ENCODE results near the gene IZUMO1. TPM values are rescaled to one million over a fixed set of nuclear protein-coding genes. Genes with fewer than 3 reads are reported as not detected.

IZUMO1 gene
- total and polyA plus RNA-seq, 2 of the 13 experiments (the other 11 are each of a cell fraction or from before 2014, with no cell fraction given) = 0.07 to 0.22 TPM

DNA sequence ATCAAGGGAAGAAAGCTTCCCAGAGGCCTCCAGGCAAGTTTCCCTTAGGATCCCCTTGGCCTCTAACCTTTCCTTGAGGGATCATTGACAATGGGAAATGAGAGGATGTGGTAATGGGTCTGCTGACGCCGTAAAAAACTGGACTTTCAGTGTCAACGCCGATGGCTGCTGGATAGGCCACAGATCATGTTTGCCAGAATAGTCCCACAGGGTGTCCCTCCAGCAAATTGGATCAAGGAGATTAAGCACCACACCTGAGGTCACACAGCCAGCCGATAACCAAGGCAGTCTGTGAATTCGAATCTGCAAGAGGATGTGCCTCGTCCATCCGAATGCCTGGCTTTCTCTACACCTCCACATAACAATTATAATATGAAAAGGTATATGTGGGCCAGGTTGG lies 46.6 kb upstream of the IZUMO1 start:
- Histone ChIP-seq H4K20me1 (ENCODE audit: insufficient read depth, low read length) (no peaks in the 10 kb centered on the region), H3K9me3 (ENCODE audit: low read length) (no peaks in the 10 kb centered on the region), H2AFZ (ENCODE audit: low read length) (no peak overlapping the region), H3K79me2 (ENCODE audit: insufficient read depth, low read length) (no peaks in the 10 kb centered on the region), H3K4me1 (ENCODE audit: insufficient read depth, low read length) (peaks cover 22% of the 10 kb centered on the region), H3K9ac (ENCODE audit: insufficient read depth, low read depth, low read length) (no peak overlapping the region), H3K36me3 (replicated peaks in 1 of 2; ENCODE audit: control insufficient read depth in 1 of 2, insufficient read depth in 2 of 2, low read length in 2 of 2) (no peaks in the 10 kb centered on the region), H3K4me2 (ENCODE audit: low read depth, low read length) (peak overlapping the region; percentile 38), H3K4me3 (replicated peaks in 1 of 3; ENCODE audit: insufficient read depth in 1 of 3, low read depth in 2 of 3, low read length in 3 of 3) (no peak overlapping the region), H3K27ac (ENCODE audit: extremely low read length, insufficient read depth, low read length) (peak overlapping the region; percentile 17), H3K27me3 (ENCODE audit: control insufficient read depth in 1 of 2, insufficient read depth in 2 of 2, low read length in 2 of 2) (no peaks in the 10 kb centered on the region)
- FAIRE-seq = peak; percentile 70
- ATAC-seq = peak; percentile 30
- ChIA-PET POLR2A (interaction anchor here (0.7 to 1.6 kb wide), 2 partner anchors 14 to 19 kb away, joined by 3 to 8 read pairs; no protein-coding TSS in a partner anchor), CTCF (ENCODE audit: low intra/inter-chr PET ratio, low total read pairs) (no interaction called here)
- DNase-seq (ENCODE audit: low spot score) = peak; percentile 58
- no TSS peak for BruUV-seq (replicated peaks)
- in situ Hi-C loops (cut with HindIII; ENCODE audit: extremely low pct_ligation_motif_present, low pct_unique_long_range_greater_than_20kb) (no loop called here), intact Hi-C loops (cut with micrococcal nuclease; ENCODE audit: unreplicated experiment) (no loop called here)
- WGBS (ENCODE audit: low lambda C conversion rate) = 7% methylated on average over 8 of the region's 8 CpGs
- TF ChIP-seq, protein P1, sequence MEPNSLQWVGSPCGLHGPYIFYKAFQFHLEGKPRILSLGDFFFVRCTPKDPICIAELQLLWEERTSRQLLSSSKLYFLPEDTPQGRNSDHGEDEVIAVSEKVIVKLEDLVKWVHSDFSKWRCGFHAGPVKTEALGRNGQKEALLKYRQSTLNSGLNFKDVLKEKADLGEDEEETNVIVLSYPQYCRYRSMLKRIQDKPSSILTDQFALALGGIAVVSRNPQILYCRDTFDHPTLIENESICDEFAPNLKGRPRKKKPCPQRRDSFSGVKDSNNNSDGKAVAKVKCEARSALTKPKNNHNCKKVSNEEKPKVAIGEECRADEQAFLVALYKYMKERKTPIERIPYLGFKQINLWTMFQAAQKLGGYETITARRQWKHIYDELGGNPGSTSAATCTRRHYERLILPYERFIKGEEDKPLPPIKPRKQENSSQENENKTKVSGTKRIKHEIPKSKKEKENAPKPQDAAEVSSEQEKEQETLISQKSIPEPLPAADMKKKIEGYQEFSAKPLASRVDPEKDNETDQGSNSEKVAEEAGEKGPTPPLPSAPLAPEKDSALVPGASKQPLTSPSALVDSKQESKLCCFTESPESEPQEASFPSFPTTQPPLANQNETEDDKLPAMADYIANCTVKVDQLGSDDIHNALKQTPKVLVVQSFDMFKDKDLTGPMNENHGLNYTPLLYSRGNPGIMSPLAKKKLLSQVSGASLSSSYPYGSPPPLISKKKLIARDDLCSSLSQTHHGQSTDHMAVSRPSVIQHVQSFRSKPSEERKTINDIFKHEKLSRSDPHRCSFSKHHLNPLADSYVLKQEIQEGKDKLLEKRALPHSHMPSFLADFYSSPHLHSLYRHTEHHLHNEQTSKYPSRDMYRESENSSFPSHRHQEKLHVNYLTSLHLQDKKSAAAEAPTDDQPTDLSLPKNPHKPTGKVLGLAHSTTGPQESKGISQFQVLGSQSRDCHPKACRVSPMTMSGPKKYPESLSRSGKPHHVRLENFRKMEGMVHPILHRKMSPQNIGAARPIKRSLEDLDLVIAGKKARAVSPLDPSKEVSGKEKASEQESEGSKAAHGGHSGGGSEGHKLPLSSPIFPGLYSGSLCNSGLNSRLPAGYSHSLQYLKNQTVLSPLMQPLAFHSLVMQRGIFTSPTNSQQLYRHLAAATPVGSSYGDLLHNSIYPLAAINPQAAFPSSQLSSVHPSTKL (CRISPR knock-in tag; IDR thresholded peaks at IDR 0.05) = 0 out of 2 replicates have a peak, but pooled peaks have one; percentile 7
- 0 out of 2 replicates have a peak, but pooled peaks have one; percentile 25 for TF ChIP-seq SOX5 (CRISPR knock-in tag; IDR thresholded peaks at IDR 0.05; ENCODE audit: borderline replicate concordance)
- 0 out of 2 replicates have a peak, but pooled peaks have one; percentile 22 for TF ChIP-seq NR2F6 (IDR thresholded peaks at IDR 0.05)
- peak; percentile 38; the same call in 1 of the 2 replicates for TF ChIP-seq NR2F6 (CRISPR knock-in tag; IDR thresholded peaks at IDR 0.05)
- TF ChIP-seq, protein P2, sequence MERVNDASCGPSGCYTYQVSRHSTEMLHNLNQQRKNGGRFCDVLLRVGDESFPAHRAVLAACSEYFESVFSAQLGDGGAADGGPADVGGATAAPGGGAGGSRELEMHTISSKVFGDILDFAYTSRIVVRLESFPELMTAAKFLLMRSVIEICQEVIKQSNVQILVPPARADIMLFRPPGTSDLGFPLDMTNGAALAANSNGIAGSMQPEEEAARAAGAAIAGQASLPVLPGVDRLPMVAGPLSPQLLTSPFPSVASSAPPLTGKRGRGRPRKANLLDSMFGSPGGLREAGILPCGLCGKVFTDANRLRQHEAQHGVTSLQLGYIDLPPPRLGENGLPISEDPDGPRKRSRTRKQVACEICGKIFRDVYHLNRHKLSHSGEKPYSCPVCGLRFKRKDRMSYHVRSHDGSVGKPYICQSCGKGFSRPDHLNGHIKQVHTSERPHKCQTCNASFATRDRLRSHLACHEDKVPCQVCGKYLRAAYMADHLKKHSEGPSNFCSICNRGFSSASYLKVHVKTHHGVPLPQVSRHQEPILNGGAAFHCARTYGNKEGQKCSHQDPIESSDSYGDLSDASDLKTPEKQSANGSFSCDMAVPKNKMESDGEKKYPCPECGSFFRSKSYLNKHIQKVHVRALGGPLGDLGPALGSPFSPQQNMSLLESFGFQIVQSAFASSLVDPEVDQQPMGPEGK (CRISPR knock-in tag; IDR thresholded peaks at IDR 0.05) = 0 out of 2 replicates have a peak, but pooled peaks have one; percentile 10
- 0 out of 4 replicates have a peak, but pooled peaks of 1 of the 2 experiments have one; percentile 18 for TF ChIP-seq MAFK (conservative IDR thresholded peaks at IDR 0.05 in 1 of 2, IDR thresholded peaks at IDR 0.05 in 1 of 2; ENCODE audit: low read length in 2 of 2)
- TF ChIP-seq BCL6 (CRISPR knock-in tag; IDR thresholded peaks at IDR 0.05) = peak; percentile 16; the same call in 1 of the 2 replicates
- no peak for TF ChIP-seq LCORL (IDR thresholded peaks at IDR 0.05)
- peak; percentile 47; the same call in 1 of the 2 replicates for TF ChIP-seq LCORL (CRISPR knock-in tag; IDR thresholded peaks at IDR 0.05)
- no peak for TF ChIP-seq ZNF121 (CRISPR knock-in tag; IDR thresholded peaks at IDR 0.05)
- 0 out of 2 replicates have a peak, but pooled peaks have one; percentile 35 for TF ChIP-seq PHF21A (CRISPR knock-in tag; IDR thresholded peaks at IDR 0.05)
- peak; percentile 42; the same call in 1 of the 2 replicates for TF ChIP-seq ZBTB21 (CRISPR knock-in tag; IDR thresholded peaks at IDR 0.05)
- TF ChIP-seq SOX13 (IDR thresholded peaks at IDR 0.05) = no peak
- TF ChIP-seq SOX13 (CRISPR knock-in tag; conservative IDR thresholded peaks at IDR 0.05 in 1 of 2, IDR thresholded peaks at IDR 0.05 in 1 of 2) = peak in 1 of 2 experiments; percentile 18; a peak in 1 of 4 replicates
- TF ChIP-seq ZNF44 (CRISPR knock-in tag; IDR thresholded peaks at IDR 0.05) = no peak
- 0 out of 2 replicates have a peak, but pooled peaks have one; percentile 18 for TF ChIP-seq THAP11 (CRISPR knock-in tag; IDR thresholded peaks at IDR 0.05)
- TF ChIP-seq, protein P3, sequence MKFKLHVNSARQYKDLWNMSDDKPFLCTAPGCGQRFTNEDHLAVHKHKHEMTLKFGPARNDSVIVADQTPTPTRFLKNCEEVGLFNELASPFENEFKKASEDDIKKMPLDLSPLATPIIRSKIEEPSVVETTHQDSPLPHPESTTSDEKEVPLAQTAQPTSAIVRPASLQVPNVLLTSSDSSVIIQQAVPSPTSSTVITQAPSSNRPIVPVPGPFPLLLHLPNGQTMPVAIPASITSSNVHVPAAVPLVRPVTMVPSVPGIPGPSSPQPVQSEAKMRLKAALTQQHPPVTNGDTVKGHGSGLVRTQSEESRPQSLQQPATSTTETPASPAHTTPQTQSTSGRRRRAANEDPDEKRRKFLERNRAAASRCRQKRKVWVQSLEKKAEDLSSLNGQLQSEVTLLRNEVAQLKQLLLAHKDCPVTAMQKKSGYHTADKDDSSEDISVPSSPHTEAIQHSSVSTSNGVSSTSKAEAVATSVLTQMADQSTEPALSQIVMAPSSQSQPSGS (CRISPR knock-in tag; IDR thresholded peaks at IDR 0.05) = no peak
- peak; percentile 20; the same call in 1 of the 2 replicates for TF ChIP-seq SAP130 (CRISPR knock-in tag; IDR thresholded peaks at IDR 0.05; ENCODE audit: low read depth)
- no peak for TF ChIP-seq FOXA3 (CRISPR knock-in tag; IDR thresholded peaks at IDR 0.05)
- peak; percentile 20; the same call in 1 of the 2 replicates for TF ChIP-seq ZMYM3 (CRISPR knock-in tag; IDR thresholded peaks at IDR 0.05)
- TF ChIP-seq ZFP1 (CRISPR knock-in tag; IDR thresholded peaks at IDR 0.05) = no peak

All from HepG2 (cell line).